Fibroblast of skin of abdomen (primary cell): ENCODE results near the gene CTSF.
"Not testable (repeated sequence)": the region's sequence is repeated elsewhere in the genome, so short reads cannot be mapped to it uniquely, and the experiment has no call there.

Experiments
- DNase-seq: peaks from one replicate; pipeline ENCODE4 v3.0.0-alpha.2; 2013

Gene CTSF

DNA sequence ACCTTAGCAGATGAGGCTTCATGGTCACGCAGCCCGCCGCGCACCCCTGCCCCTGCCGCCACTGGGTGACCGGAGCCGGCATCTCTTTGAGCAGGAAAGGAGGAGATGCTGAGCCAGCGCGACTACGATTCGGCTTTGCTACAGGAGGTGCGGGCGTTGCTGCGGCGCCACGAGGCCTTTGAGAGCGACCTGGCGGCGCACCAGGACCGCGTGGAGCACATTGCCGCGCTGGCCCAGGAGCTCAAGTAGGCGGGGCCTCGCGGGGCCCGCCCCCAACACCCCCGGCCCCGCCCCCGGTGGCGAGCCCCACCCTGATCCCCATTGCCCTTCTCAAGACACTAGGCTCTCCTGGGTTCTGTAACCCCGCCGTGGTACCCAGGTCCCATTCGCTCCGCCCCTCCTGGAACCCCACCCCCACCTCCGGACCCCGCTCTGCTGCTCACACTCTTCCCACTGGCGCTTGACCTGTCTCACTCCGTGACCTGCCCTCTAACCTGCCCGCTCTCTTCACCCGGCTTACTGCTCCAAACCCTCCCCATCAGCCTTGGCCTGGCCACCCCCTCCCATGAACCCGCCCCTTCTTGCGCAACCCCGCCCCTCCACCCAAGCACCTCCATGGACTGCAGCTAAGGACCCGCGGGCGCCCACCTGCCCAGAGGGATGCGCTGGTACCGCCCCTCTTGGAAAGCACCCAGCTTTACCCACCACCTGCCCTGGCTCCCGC lies 9.1 kb downstream of the CTSF start:
- no peak for DNase-seq

DNA sequence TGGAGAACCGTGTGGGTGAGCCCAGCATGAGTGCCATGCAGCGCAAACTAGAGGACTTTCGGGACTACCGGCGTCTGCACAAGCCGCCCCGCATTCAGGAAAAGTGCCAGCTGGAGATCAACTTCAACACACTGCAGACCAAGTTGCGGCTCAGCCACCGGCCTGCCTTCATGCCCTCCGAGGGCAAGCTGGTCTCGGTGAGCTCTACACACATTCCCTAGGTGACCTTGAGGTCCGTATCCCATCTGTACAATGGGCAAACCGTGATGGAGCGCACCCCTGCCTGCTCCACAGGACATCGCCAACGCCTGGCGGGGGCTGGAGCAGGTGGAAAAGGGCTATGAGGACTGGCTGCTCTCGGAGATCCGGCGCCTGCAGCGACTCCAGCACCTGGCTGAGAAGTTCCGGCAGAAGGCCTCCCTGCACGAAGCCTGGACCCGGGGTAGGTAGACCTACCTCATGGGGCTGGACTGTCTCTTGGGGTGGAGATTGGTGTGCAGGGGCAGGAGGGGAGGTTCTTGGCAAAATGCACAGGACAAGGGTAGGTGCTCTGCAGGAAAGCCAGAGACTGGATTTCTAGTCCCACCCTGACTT lies 10.6 kb downstream of the CTSF start:
- DNase-seq, result no peak

DNA sequence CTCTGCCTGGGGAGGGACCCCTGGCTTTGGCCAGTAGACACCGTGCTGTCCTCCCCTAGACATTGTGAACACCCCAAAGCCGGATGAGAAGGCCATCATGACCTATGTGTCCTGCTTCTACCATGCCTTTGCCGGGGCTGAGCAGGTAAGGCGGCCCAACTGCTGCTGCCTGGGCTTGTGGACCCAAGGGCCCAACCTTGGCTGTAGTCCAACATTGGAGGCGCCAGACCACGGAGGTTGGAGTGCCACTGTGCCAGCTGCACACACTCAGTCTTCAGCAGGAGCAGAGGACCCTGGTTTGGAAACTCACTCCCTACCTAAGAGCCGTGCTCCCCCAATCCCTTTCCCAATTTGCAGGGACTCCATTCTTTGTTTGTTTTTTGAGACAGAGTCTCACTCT lies 12.3 kb downstream of the CTSF start:
- no peak for DNase-seq

DNA sequence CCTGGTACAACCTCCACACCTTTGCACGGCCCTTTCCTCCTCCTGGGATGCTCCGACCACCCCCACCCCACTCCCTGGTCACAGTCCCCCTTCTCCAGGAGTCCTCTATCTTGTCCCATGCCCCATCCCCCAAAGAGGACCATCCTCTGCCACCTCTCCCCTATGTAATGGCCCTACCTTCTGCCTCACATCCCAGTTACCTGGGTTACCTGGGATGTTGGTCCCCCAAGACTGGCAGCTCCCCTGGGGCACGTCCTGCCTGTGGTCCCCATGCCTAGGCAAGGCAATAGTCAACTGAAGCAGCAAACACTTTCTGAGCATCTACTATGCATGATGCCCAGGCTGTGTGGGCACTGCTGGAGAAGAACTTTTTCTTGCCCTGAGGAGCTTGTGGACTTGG lies 13.0 kb downstream of the CTSF start:
- no peak for DNase-seq

DNA sequence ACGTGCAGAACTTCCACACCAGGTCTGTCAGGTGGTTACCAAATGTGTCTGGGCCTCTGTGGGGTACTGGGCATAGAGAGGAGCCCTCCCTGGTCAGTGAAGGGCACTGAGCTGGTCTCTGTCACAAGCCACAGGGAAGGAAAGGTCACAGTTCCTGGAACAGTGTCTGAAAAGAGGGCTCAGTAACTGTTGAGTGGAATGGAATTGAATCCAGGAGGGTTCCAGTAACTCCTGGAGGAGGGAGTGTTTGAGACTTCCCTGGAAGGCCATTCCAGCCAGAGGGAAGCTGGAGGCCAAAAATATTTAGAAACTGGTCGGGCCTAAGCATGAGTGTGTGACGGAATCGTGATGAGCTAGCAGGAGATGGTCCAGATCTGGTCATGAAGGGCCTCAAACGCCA lies 13.8 kb downstream of the CTSF start:
- DNase-seq, result no peak

DNA sequence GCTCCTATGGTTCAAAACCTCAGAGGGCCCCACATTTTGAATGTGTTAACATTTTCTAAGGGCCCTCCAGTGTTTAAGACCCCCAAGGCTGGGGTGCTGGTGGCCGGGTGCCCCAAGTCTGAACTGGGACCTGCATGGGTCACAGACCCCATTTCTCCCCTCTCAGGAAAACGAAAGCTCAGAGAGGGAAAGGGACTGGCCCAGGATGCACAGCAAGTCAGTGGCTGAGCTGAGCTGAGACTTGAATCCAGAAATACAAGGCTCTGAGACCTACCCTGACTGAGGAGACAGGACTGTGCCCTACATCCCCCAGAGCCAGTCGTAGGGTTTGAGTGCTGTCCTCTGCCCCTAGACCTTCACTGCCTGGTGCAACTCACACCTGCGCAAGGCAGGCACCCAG lies 17.5 kb downstream of the CTSF start:
- no peak for DNase-seq

DNA sequence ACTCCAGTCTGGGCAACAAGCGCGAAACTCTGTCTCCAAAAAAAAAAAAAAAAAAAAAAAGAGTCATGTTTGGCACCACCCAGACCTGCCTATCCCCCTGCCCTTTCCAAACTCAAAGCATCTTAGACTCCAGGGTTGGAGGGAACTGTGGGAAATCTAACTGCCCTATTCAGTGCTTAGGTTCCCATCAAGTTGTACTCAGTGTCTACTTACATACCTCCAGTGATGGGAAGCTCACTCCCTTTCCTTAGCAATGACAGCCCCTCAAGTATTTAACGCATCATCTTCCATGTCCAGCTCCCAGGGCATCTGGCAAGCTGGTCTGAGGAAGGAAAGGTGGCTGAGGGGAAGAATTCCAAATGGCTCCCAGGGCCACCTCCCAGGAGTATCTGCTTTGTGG lies 18.7 kb downstream of the CTSF start:
- DNase-seq, result no peak

DNA sequence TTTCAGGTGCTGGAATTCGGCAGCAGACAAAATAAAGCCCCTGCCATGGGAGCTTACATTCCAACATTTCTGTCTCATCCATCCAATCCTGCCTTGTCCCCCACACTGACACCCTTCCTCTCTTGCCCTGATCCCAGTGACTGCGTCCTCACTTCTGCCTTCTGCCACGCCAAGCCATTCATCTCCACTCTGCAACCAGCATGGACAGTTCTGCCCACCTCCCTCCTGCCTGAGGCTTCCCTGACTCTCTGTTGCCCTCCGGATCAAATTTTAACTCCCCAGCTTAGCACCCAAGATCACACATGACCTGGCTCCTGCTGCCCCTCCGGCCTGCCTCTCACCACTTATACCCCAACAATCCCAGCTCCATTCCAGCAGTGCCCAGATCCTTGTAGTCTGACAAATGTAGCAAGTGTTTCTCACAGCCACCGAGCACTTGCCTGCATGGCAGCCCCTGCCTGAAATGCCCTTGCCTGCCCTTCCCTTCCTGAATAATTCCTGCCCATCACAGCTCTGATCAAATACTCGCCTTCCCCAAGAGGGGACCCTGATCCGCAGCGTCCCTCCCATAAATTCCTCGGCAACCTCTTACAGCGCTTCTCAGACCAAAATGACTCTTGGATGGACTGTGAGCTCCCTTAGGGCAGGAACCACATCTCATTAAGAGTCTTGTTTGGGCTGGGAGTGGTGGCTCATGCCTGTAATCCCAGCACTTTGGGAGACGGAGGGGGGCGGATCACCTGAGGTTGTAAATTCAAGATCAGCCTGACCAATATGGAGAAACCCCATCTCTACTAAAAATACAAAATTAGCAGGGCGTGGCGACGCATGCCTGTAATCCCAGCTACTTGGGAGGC lies 19.4 kb downstream of the CTSF start:
- DNase-seq, result no peak

DNA sequence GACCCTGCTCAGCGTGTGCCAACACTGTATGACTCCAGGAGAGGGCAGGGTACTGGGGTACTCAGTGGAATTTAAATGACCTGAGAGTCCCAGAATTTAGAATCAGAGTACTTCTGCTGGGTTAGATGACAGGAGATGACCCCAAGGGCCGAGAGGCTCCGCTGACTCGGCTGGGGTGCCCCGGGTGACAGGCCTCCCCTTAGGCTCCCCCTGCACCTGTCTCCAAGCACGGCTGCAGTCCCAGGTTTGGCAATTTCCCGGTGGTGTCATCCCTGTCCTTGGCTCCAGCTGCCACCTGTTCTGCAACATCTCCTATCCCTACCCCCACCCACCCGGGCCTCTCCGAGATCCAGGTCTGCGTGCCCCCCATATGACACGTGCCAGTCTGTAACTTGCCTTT lies 20.4 kb downstream of the CTSF start:
- DNase-seq, result no peak

DNA sequence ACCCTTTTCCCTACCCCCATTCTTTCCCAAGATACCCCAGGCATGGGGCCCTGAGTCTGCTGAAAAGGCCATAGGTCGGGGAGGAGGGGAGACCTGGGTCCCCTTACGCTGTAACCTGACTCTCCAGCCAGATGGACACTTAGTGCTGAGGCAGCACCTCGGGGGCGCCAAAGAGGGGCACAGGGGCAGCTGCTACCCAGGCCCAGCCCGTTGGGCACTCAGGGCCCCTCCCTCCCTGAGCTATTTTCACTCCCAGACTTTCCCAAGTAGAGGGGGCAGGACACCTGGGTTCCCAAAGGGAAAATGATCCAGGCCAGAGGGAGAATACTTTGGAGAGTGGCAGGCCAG lies 20.8 kb downstream of the CTSF start:
- DNase-seq, result no peak

DNA sequence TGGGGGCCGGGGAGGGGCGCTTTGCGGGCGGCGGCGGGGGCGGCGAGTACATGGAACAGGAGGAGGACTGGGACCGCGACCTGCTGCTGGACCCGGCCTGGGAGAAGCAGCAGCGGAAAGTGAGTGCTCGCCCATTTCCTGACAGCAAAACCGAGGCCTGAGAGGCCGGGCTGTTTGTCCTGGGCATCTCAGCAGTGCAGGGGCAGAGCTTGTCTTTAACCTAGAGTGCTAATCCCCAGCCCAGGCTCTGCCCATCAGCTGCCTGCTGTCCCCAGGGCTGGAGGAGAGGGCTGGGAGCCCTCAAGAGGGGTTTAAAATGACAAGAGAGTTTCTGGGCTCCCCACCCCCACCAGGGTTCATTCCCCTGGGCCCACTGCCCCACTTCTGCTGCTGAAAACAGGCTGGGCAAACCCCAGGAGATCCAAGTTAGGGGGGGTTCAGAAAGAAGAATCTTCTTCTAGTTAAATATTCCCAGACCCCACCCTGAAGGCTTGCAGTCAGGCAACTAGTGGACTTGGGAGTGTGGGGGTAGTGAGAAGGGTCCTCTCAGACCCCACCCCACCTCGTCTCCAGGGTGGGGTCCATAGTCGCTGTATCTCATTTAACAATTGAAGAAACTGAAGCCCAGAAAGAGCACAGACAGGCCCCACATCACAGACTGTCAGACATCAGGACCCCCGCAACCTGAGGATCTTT lies 21.3 kb downstream of the CTSF start:
- DNase-seq, result no peak

DNA sequence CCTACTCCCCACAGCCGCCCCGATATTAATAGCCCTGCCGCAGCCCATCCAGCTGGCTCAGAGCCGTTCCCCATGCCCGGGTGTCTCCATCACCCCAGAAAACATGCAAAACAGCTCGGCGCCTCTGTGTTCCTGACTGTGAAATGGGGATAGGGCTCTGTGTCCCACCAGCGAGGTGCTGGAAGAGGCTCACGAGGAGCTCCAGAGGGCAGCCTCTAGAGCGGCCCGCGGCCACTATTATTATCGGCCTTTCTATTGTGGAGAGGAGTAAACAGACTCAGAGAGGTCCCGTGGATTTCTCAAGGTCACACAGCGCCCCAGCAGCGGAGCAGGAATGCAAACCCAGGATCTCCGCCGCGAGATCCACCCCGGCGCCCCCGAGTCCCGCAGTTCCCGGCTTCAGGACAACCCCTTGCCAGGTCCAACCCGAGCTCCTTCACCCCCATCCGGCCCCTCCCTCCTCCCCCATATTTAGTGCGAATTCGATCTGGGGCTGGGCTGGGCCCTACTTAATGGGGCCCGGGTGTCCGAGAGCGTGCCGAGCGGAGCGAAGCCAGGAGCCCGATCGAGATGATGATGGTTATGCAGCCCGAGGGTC lies 21.9 kb downstream of the CTSF start, which contains the start of gene ACTN3:
Gene ACTN3 (plus strand): TSS at position 536 of the 598 bp plus-strand sequence. CDS start 35 bp downstream, at position 571.
- DNase-seq, result peak; percentile 39

DNA sequence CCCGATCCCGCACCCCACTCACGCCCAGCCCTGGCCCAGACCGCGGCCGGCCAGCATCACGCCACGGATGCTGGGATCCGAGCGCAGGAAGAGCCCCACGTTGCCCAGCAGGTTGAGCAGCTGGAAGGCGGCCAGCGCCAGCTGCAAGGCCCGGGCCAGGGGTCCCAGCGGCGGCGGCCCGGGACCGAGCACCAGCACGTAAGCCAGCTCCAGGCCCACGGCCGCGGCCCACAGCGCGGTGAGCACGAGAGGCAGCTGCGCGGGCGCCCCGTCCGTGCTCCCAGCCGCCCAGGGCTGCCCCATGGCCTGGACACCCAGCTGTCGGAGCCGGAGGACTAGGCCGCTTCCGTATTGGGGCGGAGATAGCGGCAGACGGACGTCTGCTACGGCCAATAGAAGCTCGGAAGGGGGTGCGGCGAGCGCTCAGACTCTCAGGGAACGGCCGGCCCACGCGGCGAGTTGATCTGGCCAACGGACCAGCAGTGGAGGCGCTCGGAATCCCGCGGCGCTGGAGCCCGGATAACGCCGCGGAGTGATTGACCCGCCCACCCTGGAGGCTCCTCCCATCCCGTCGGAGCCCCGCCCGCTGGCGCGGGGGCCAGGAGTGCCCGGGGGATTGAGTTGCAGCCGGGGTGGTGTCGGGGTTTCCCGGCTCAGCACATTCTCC lies 22.6 kb downstream of the CTSF start, which contains the start of gene ZDHHC24:
Gene ZDHHC24 (minus strand): TSS at position 348 of the 667 bp plus-strand sequence. CDS start 45 bp downstream, at position 303.
- peak; percentile 97 for DNase-seq

DNA sequence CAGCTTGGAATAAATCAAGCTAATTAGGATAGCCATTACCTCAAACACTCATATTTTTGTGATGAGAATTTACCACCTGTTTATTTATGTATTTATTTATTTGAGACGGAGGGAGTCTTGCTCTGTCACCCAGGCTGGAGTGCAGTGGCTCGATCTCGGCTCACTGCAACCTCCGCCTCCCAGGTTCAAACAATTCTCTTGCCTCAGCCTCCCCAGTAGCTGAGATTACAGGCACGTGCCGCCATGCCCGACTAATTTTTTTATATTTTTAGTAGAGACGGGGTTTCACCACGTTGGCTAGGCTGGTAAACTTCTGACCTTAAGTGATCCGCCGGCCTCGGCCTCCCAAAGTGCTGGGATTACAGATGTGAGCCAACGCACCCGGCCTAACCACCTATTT lies 23.5 kb downstream of the CTSF start:
- DNase-seq, result not testable (repeated sequence)

DNA sequence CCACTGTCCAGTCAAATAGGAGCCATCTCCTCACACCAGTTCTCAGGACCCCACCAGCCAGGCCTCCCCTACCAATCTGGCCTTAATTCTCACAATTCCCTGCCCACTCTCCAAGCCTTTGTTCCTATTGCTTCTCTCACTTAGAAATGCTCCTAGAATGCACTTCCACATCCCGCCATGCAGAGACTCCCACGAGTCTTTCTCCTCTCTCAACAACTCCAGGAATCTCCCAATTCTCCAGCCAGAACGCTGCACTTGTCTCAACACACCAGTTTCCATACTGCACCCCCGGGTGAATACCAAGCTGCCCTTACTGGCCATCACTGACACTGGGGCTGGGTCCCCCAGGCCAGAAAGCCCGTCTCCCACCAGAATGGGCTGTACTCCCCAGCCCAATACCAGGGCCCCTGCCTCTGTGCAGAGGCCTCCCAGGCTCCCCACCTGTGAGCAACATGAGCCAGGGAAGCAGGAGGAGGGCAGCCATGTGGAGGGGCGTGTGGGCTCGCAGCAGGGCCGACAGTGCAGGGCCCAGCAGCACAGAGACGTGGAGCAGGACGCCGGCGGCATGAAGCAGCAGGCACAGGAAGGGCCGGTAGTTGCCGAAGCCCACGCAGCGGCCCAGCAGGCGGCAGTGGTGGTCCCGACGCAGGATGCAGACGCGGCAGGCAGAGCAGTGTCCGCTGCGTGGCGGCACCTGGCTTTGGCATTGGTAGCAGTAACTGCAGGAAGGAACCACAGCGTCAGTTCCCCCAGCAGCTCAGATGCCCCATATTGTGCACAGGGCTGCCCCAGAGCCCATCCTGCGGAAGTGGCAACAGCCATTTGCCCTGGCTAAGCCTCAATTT lies 24.9 kb downstream of the CTSF start:
- peak; percentile 63 for DNase-seq

DNA sequence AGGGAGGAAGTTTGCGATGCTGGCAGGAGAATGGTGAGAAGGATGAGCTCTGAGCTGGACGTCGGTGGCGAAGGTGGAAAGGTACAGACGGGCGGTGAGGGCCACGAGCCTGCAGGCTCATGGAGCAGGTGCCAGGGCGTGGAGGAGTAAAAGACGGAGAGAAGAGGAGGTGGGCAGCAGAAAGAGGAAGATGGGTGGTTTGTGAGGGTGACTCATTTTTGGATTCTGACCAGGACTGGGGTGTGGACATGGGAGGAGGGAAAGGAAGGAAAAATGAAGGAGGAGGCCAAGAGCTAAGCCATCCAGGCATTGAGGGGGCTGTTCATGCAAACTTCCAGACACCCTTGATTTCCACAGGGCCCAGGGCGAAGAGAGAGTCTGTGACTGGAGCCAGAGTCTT lies 26.0 kb downstream of the CTSF start:
- no peak for DNase-seq

DNA sequence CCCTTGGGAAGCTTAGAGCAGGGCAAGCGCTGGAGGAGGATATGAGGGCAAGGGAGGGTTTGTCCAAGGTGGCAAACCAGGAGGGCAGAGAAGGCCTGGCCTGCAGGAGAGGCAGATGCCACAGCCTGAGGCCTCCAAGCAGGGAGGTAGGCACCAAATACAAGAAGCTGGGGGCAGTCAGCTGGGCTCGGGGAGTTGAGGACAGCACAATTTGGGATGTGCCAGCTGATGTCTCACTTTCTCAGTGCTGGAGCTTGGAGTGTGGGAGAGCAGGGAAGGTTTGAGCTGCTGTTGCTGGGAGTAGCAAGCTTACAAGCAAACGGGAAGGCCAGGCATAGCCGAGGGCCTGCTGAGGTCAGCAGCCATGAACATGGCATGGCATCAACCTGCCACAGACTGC lies 26.5 kb downstream of the CTSF start:
- DNase-seq, result no peak

DNA sequence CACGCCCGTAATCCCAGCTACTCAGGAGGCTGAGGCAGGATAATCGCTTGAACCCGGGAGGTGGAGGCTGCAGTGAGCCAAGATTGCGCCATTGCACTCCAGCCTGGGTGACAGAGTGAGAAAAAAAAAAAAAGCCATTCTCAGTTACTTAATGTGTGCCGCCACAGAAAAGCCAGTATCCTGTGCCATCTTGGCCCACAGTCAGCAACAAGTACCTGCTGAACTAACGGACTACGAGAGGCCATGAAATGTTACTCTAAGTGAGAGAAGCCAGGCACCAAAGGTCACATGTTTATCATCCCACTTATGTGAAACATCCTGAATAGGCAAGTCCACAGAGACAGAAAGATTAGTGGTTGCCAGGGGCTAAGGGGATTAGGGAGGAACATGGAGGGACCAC lies 27.8 kb downstream of the CTSF start:
- not testable (repeated sequence) for DNase-seq

DNA sequence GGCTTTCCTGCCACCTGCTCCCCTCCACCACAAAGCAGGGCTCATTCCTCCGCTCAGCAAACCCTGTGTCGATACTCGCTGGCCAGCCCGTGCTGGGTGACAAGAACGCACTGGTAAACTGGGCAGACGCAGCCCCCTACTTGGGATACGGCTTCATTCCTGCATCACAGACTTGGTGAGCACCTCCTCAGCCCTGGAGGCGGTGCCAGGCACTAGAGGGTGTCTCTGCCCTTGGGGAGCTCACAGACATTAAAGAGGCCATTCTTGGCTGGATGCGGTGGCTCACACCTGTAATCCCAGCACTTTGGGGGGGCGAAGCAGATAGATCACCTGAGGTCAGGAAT lies 28.6 kb downstream of the CTSF start:
- no peak for DNase-seq

DNA sequence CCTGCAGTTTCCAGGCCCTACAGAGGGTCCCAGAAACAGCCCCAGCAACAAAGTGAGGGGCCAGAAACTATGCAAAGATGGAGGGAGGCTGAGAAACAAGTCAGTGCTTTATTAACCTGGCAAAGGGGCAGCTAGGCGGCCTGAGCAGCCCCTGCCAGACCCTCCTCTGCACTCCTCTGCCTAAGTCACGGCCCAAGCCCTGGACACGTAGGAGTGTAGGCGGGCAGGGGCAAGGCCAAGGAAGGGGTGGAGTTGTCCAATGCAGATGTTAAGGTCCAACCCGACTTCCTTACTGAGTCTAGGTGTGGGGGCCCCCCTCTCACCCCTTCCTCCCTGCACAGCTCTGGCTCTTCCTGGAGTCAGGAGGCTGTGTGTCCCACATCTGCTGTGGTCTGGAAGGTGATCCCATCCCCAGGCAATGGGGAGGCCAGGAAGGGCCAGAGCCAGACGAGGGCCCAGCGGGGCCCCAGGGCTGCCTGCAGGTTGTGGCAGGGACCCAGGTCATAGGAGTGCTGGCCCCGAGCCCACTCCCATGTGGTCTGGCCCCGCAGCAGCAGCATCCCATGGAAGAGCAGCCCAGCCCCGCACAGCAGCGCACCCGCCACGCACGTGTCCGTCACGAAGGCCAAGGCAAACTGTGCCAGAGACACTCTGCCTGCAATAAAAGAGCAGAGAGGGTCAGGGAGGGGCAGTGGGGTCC lies 29.1 kb downstream of the CTSF start:
- no peak for DNase-seq
